Activated T-cell treated with anti-CD3 and anti-CD28 coated beads, Interleukin-2, amount 50 U/mL, for 48 hours (primary cell): ENCODE data around the gene DDX4.
"Not testable (repeated sequence)": the region's sequence is repeated elsewhere in the genome, so short reads cannot be mapped to it uniquely, and the experiment has no call there.

Experiments
- DNase-seq, 2 experiments: peaks; one replicate each; pipeline ENCODE4 v3.0.0-alpha.2; 2020

The DDX4 gene

GRCh38 chr5:55731848-55732247 lies 6.0 kb upstream of the DDX4 start:
- DNase-seq = no peak

GRCh38 chr5:55732585-55732984 lies 5.3 kb upstream of the DDX4 start:
- no peak for DNase-seq

- no peak for DNase-seq
Measured at GRCh38 chr5:55734658-55735057, 3.2 kb upstream of the DDX4 start.

GRCh38 chr5:55742778-55743177 lies 4.9 kb downstream of the DDX4 start:
- no peak for DNase-seq

GRCh38 chr5:55747778-55748318 lies 10.0 kb downstream of the DDX4 start:
- DNase-seq = no peak

DNA sequence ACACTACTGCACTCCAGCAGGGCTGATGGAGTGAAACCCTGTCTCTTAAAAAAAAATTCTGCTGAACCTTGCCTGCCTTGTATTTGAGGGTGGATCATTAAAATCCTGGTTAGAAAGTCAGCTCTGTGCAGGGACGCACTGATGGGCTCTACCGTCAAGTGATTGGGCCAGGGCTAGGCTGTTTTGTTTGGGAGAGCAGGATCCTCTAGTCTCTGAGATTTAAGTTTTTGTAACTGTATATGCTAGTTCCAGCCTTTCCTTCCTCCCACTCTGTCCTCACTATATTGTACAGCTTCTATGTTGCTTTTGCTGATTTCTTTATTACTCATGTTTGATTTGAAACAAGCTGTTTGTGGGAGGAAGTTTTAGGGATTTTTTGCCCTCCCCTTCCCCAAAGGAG lies 11.5 kb downstream of the DDX4 start:
- no peak for DNase-seq

DNA sequence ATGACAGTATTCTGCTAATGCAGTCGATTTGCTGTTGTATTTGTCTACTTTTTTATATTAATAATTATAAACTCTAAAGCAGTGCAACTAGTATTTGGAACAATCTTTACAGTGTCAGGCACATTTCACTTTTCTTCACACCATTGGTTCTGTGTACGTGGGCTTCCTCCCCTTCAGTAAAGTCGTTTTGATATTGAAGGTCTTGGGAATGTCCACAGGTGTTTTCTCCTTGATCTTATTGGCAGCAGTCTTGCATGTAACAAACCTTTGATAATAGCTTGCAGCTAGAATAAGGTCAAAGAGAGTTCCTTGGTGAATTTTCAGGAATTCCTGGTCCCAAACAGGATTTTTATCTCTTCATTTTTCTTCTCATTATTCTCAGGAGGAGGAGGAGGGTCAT lies 12.2 kb downstream of the DDX4 start:
- DNase-seq = no peak

- DNase-seq = no peak
Measured at GRCh38 chr5:55750499-55750898, 12.6 kb downstream of the DDX4 start.

GRCh38 chr5:55758231-55758630 lies 20.4 kb downstream of the DDX4 start:
- DNase-seq = no peak

GRCh38 chr5:55758714-55759113 lies 20.9 kb downstream of the DDX4 start:
- DNase-seq = no peak

GRCh38 chr5:55761721-55762120 lies 23.9 kb downstream of the DDX4 start:
- not testable (repeated sequence) for DNase-seq

- no peak for DNase-seq
Measured at GRCh38 chr5:55763746-55764420, 26.0 kb downstream of the DDX4 start.

- DNase-seq = no peak
Measured at GRCh38 chr5:55768279-55768678, 30.4 kb downstream of the DDX4 start.

- no peak for DNase-seq
Measured at GRCh38 chr5:55771175-55771655, 33.4 kb downstream of the DDX4 start.

- no peak for DNase-seq
Measured at GRCh38 chr5:55773057-55773456, 35.2 kb downstream of the DDX4 start.

DNA sequence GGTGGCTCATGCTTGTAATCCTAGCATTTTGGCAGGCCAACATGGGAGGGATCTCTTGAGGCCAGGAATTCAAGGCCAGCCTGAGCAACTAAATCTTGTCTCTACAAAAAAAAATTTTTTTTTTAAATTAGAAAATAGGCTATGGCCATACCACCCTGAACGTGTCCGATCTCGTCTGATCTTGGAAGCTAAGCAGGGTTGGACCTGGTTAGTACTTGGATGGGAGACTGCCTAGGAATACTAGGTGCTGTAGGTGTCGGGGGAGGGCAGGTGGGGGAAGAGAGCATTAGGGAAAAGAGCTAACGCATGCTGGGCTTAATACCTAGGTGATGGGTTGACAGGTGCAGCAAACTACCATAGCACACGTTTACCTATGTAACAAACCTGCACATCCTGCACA lies 39.5 kb downstream of the DDX4 start:
- no peak for DNase-seq

GRCh38 chr5:55800924-55801323 lies 63.1 kb downstream of the DDX4 start:
- no peak for DNase-seq

GRCh38 chr5:55808814-55809213 lies 71.0 kb downstream of the DDX4 start:
- not testable (repeated sequence) for DNase-seq

DNA sequence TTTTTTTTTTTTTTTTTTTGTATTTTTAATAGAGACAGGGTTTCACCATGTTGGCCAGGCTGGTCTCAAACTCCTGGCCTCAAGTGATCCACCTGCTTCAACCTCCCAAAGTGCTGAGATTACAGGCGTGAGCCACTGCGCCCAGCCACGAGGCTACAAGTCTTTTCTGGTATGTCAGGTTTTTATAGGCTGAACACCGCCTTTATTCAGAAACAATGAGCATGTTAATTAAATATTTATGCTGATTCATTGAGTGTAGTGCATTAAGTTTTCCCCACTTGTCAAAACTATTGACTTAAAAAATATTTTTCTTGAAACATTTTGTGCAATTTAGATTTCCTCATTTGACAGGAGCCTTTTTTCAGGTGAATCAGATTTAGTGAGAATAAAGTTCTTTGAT lies 78.1 kb downstream of the DDX4 start:
- DNase-seq = not testable (repeated sequence)

GRCh38 chr5:55816342-55816741 lies 78.5 kb downstream of the DDX4 start:
- no peak for DNase-seq

GRCh38 chr5:55817030-55817429 lies 79.2 kb downstream of the DDX4 start:
- DNase-seq = no peak

GRCh38 chr5:55820488-55820887 lies 82.6 kb downstream of the DDX4 start:
- no peak for DNase-seq

DNA sequence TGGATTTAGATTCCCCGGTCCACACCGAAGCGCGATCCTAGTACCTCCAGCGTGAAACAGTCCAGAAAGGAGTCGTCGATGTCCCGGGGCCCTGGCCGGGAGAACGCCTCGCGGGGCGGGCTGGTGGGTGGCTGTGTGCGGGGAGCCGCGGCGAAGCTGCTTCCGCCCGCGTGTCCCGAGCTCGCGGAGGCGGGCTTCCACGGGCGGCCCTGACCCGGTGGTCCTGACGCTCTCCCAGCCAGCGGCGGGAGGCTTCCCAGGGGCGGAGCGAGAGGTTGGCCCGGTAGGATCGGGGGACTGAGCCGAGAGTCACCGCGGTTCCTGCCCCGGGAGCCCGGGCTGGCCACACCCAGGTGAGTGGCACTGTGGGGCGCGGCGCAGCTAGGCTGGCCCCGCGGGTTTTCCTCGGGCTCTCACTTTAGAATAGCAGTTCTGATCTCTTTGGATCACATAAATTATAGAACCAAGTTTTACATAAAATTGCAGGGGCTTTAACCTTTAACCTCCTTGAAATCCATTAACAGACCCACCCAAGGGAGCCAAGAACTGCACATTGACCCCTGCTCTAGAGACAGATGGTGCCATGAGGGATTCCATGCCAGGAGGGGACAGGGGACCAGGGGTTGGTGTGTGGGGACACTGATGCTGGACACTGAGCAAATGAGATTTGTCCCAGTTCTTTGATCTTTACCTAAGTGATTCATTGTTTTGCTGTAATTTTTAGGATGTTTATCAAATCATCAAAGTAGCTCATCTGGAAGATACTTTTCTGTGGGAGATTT lies 84.1 kb downstream of the DDX4 start:
- peak in 1 of 2 experiments; percentile 25 for DNase-seq

DNA sequence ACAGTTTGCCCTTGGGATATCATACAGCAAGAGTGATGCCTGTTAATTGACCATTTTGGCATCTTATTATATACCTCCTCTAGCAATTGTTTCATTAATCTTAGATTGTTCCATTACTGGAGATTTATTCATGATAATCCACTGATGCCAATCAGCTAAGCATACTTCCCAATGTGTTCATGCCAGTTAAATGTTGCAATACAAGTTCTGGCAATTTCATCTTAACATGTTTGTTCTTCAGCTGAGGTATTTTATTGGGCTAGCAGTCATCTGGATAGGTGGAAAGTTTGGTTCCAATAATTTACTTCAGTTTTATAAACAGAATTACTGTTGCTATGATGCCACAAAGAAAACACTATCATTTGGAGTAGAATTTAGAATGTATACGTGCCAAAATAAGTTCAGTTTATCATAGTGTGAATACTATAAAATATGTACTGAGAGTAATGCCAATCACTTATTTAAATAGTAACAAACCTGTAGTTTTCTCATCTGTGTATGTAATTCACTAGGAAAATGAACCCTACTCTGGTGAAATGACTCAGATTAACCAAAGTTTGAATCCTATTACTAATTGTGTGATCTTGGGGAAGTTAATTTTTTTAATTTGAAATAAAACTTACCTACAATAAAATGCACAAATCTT lies 85.4 kb downstream of the DDX4 start:
- DNase-seq = no peak
